ENCODE measurements around the gene DPT. TPM values are rescaled to one million over a fixed set of nuclear protein-coding genes. Genes with fewer than 3 reads are reported as not detected.

The DPT gene
- total RNA-seq, 1 donor from 2014 or later: 202 TPM

DNA sequence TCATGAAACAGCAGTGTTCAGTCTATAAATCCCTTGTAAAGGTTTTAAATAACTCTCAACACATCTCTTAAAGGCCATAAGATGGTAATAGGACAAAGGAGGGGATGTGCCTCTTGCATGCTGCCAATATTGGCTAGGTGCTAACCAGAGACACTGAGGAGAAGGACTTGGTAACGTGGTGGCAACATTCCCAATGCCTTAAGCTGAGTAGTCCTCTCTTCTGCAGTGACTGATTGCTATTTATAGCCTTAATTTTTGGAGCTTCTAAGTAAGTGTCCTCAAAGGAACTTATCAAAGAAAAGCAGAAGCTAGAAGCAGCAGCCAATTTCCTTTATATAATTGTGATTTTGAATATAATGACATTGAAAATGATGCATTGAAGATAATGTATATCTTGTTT, 63.0 kb downstream of the DPT start:
- DNase-seq (ENCODE audit: low spot score): no peak

DNA sequence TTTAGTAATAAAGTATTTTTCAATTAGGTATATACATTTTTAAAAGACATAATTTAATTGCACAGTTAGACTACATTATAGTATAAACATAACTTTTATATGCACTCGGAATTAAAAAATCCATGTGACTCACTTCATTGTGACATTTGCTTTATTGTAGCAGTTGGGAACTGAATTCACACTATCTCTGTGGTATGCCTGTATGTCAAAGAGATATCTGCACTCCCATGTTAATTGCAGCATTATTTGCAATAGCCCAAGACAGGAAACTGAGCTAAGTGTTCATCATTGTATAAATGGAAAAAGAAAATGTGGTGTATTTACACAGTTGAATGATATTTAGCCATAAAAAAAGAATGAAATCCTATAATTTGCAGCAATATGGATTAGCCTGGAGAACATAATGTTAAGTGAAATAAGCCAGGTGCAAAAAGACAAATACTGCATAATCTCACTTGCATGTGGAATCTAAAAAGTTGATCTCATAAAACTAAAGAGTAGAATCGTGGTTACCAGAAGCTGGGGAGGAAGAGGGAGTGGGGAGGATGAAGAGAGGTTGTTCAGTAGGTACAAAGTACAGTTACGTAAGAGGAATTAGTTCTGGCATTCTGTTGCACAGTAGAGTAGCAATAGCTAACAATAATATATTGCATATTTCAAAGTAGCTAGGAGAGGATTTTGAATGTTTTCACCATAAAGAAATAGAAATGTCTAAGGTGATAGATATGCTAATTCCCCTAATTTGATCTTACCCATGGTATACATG, 64.8 kb downstream of the DPT start:
- no peak for DNase-seq (ENCODE audit: low spot score)

DNA sequence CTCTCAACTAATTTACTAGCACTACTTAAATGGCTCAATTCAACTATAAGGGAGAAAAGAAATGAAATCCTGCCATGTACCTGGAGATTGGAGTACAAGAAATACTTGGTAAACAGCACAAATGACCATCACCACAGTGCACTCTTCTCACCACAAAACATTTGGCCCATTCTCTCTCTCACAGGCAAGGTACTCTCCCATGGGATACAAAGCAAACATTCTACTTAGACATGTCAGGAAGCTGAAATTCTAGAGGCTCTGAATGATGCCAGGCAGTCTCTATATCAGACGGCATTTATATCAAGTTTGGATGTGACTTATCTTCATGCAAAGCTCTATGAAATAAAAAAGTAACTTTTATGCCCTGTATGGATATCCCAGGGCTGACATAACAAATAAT, 72.5 kb downstream of the DPT start:
- DNase-seq (ENCODE audit: low spot score): no peak

DNA sequence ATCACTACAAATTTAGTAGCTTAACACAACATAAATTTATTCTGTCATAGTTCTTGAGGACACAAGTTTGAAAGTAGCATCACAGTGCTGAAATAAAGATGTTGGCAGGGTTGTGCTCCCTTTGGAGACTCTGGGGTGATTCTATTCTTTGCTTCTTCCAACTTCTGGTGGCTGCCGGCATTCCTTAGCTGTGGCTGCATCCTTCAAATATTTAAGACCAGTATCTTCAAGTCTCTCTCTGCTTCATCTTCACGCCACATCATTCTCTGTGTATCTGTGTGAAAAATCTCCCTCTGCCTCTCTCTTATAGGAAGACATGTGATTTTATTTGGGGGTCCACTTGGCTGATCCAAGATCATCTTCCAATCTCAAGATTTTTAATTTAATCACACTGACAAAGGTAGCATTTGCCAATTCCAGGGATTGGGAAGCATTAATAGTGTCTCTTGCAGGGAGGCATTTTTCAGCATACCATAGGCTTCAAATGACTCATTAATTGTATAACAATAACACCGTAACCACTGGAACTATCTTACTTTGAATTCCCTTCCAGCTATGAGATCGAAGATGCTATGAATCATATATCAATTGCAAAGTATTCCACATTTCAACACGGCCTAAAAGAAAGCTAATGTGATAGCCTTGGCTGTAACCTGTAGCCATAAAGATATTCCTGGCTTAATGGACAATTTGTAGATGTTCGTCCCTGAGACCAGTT, 74.6 kb downstream of the DPT start:
- no peak for DNase-seq (ENCODE audit: low spot score)

DNA sequence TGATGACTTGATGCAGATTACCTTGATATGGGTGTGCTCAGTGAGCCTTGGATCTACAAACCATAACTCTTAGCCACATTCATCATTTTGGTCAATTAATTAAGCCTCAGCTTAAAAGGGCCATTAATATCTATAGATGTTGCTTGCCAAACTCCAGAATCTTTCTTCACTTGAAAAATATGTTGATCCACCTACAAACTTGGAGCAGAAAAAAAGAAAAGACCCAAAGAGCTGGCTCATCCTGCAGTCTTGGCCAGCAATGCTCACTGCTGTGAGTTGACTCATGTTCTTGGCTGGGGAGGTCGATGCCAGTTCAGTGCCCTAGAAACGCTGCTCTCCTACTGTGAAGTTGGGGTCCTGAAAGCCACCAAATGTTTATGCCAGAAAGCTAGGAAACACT, 75.4 kb downstream of the DPT start:
- DNase-seq (ENCODE audit: low spot score): no peak

- DNase-seq (ENCODE audit: low spot score): no peak
Observed at GRCh38 chr1:168645721-168646120, 83.3 kb downstream of the DPT start.

Other genes starting within 250 kb of the DPT start
- not detected for gene XCL2, start 185.2 kb downstream of the DPT start, total RNA-seq (ENCODE audit: insufficient read depth, low replicate concordance)
- 6.5 TPM for gene XCL1, start 152.6 kb downstream of the DPT start, total RNA-seq (ENCODE audit: insufficient read depth, low replicate concordance)

All from umbilical cord (tissue), 2 donors.